ENCODE measurements around the gene REEP1.

The REEP1 gene

GRCh38 chr2:86305915-86306254 lies 31.5 kb downstream of the REEP1 start:
- no peak for DNase-seq (ENCODE audit: low spot score)

DNA sequence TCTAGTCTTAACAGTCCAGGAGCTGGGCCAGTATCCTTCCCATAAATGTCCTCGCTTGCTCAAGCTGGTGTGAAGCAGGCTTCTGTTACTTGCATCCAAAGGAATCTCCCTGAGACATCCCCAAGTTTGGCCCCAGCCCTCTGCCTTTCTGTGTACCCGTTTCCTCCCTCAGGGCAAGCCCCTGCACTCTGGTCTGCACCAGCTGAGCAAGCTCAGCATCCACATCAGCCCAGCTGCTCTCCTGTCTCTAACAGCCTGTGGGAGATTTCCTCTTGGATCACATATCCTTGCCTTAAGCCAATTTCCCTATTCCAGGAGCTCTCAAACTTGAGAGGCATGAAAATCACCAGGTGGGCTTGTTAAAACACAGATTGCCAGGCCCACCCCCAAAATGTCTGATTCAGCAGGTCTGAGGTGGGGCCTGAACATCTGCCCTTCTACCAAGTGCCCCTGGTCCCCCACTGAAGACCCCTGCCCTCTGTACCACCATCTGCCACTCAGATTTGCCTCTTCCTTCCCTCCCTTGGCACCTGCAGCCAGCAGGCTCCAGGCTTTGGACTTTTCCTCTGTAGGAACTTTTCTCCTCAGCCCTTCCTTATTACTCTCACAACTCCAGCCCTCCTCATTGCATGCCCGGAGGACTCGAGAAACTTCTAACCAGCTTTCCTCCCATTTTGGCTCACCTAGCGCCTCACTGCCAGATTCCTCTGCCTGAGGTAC lies 32.1 kb downstream of the REEP1 start:
- DNase-seq (ENCODE audit: low spot score) = no peak

DNA sequence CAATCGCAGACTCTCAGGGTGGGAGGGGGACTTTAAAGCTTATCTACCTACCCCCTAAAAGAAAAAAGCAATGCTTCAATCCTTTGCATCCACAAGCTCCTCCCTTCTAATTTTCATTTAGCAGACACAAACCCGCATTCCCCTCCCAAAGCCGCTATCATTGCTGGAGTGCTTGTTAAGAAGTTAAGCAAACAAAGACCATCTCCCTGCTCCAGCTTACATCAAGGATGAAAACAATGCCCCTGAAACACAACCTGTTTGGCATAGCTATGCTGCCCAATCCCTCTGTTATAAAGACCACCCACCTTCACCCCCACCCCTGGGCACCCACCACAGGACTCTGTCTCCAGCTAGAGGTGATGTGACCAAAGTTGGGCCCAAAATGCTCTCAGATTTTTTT lies 33.0 kb downstream of the REEP1 start:
- no peak for DNase-seq (ENCODE audit: low spot score)

DNA sequence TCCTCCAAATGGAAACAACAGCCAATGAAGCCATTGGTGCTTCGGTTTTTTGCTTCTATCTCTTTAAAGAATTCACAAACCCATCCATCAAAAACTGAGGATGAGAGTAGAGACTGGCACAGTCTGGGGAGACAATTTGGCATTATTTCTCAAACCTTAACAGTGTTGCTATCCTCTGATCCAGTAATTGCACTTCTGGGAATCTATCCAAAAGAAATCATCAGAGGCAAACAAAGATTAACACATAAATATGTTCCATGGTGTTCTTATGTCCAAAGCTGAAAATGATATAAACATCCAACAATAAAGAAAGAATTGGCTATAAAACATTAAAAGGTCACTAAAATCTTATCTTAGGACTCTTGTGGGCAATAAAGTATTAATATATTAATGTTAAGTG lies 35.1 kb downstream of the REEP1 start:
- DNase-seq (ENCODE audit: low spot score) = no peak

DNA sequence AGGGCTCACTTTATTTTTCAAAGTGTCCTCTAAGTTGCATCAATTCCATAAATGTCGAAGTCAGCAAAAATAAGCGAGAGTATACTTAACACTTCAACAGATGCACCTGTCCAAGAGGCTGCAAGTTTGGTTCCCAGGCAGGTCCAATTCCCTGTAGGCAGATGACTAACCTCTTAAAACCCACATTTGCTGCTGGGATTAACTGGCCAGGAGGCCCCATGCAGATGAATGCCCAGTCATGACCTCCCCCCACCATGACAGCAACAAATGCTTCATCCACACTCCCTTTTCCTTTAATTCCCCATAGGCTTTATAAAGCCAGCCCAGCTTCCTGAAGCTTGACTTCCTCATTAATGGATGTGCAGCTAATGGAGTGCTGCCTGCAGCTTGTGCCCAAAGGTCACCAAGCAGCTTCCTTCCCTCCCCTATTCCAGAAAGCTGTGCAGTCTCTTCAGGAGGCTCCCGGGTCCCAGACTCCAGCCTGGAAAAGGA lies 35.7 kb downstream of the REEP1 start:
- DNase-seq (ENCODE audit: low spot score) = no peak

- no peak for DNase-seq (ENCODE audit: low spot score)
Observed at GRCh38 chr2:86301009-86301408, 36.4 kb downstream of the REEP1 start.

DNA sequence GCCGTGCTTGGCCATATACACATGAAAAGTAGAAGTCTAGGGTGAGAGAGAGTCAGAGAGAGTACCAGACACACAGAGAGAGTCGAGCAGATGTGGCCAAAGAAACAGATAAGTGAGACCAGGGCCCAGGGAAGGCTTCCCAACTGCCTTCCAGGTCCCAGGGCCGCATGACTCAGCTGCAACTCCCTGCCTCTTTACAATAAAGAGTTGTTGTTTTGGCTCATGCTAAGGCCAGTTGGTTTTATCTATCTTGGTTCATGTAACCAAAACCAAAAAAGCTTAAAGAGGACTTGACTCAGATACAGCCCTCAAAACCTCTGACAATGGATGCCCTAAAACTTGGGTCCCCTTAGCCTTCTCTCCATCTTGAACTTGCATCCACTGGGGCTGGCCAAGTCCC lies 36.9 kb downstream of the REEP1 start:
- no peak for DNase-seq (ENCODE audit: low spot score)

- peak; percentile 43 for DNase-seq (ENCODE audit: low spot score)
Observed at GRCh38 chr2:86298411-86299390, 38.7 kb downstream of the REEP1 start.

GRCh38 chr2:86297382-86298147 lies 39.9 kb downstream of the REEP1 start:
- no peak for DNase-seq (ENCODE audit: low spot score)

DNA sequence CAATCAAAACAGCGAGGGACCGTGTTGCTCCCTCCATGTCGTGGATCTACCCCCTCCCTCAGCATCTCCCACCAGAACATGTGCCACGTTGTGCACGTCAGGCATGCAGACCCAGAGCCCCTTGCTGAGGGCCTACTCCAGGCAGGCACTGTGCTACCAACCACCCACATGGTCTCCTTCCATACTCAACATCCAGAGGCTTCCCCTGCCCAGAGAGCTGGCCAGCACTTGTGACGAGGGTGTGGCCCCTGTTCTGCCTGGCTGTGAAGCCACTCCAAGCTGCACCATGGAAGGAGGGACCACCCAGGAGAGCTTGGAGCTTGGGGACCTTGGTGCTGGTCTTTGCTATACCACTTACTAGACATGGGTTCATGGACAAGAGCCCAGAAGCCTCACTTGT lies 40.5 kb downstream of the REEP1 start:
- no peak for DNase-seq (ENCODE audit: low spot score)

GRCh38 chr2:86295066-86295465 lies 42.4 kb downstream of the REEP1 start:
- DNase-seq (ENCODE audit: low spot score) = no peak

GRCh38 chr2:86293612-86294011 lies 43.8 kb downstream of the REEP1 start:
- DNase-seq (ENCODE audit: low spot score) = no peak

GRCh38 chr2:86292571-86293515 lies 44.6 kb downstream of the REEP1 start:
- no peak for DNase-seq (ENCODE audit: low spot score)

- no peak for DNase-seq (ENCODE audit: low spot score)
Observed at GRCh38 chr2:86291328-86291662, 46.1 kb downstream of the REEP1 start.

GRCh38 chr2:86290596-86291327 lies 46.7 kb downstream of the REEP1 start:
- no peak for DNase-seq (ENCODE audit: low spot score)

DNA sequence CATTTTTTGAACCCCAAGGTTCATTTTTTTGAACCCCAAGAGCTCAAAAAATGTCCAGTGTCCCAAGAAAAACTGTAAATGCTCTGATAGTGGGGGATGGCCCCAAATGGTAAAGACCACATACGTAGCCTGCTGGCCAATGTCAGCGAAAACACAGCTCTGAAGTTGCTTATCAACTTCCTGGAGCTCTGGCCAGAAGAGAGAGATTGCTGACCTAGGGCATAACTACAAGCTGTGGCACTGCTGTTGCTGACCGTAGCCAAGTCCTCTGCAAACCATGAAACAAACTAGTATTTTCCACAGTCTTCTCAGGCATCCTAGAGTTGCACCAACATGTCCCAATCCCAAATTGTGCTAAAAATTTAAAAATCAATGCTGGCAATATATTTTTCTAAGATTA lies 50.9 kb downstream of the REEP1 start:
- no peak for DNase-seq (ENCODE audit: low spot score)

DNA sequence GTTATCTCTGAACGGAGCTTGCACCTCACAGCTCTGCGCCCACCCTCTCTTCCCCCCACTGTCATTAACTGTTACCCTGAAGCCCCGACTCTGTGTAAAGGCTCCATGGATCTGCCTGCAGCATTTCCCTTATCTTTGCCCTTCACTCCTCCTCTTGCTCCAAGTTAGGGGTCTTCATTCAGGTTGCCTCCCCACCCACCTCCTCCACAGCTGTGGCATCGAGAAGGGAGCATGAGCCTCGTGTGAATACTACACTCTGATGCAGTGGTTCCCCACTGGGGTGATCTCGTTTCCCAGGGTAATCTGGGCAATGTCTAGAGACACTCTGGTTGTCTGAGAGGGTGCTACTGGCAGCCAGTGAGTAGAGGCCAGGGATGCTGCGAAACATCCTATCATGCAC lies 51.4 kb downstream of the REEP1 start:
- no peak for DNase-seq (ENCODE audit: low spot score)

DNA sequence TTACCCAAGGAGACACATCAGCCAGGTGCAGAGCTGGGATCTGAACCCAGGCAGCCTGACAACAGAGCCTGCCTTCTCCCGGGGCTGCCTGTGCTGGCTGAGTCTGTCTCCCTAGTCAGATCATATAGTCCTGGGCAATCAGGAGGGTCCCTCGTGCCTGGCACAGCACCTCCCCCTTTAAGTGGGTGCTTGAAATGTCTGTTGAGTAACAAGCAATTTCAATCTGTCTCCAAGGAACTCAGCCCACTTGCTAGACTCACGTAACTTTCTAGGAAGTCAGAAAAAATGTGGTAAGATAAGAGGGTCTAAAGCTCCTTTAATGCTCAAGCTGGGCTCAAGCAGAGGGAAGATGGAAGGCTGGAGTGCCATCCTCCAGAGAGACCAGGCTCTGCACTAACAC lies 51.9 kb downstream of the REEP1 start:
- no peak for DNase-seq (ENCODE audit: low spot score)

- DNase-seq (ENCODE audit: low spot score) = no peak
Observed at GRCh38 chr2:86284987-86285386, 52.4 kb downstream of the REEP1 start.

DNA sequence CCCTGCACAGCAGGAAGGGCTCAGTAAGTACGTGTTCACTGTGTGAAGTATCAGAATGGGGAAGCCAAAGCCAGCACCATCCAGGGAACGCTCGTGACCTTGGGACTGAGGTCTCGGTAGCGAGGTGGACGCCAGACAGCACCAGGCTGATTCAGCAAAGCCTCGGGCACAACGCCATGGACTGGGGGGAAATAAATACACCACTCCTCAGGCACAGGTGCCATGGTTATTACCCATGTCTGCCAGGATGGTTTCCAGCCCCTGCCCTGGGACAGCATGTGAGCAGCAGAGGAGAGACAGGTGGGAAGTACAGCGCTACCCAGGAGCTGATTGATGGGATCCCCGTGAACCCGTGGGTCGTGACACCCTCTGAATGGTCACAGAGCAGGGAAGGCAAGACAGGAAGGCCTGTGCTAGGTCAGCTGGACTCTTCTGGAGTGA lies 53.0 kb downstream of the REEP1 start:
- no peak for DNase-seq (ENCODE audit: low spot score)
